Midbrain (tissue), 1 donor: ENCODE results near the gene PLK5.

ENCODE experiments used
- DNase-seq: peaks from one replicate; lab custom pipeline; 2025; lab: John Stamatoyannopoulos, UW

The PLK5 gene

GRCh38 chr19:1555487-1556389 lies 31.9 kb downstream of the PLK5 start:
- DNase-seq = no peak

- DNase-seq = no peak
These were observed 32.7 kb downstream of the PLK5 start for GRCh38 chr19:1556390-1557070.

DNA sequence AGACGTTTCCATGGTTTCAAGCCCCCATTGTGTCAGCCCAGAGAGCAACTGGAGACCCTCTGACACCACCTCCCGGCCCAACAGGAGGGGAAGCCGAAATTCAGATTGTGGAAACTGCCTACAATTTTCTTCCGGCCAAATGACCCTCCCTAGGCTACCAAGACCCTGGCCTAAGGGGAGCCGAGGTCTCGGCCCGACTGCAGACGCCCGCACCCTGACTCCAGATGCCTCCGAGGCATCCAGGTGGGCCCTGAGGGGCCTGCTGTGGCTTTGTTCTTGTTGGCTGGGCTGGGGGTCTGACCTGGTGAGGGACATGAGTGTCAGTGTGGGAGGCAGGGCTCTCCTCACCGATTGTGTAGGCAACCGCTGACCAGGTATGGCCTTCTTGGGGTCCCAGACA lies 34.7 kb downstream of the PLK5 start:
- no peak for DNase-seq

GRCh38 chr19:1560286-1560882 lies 36.5 kb downstream of the PLK5 start:
- DNase-seq = no peak

DNA sequence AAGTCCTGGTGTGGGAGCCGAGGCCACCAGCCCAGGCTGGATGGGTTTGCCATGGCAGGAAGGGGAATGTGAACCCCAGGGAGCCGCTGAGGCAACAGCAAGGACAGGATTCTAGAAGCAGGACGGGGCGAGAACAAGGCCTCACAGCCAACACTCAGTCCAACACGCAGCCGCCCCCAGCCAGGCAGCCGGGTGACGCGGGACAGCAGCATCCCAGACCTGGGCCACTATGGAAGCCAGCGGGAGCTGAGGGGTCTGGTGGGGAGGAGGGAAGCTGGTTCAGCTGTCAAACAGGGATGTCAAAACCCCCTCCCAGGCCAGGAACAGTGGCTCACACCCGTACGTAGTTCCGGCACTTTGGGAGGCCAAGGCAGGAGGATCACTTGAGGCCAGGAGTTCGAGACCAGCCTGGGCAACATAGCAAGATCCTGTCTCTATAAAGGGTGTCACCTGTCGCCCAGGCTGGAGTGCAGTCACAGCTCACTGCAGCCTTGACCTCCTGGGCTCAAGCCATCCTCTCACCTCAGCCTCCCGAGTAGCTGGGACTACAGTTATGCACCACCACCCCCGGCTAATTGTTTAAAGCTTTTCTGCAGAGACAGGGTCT lies 37.5 kb downstream of the PLK5 start:
- DNase-seq = no peak

GRCh38 chr19:1563251-1563650 lies 39.4 kb downstream of the PLK5 start:
- DNase-seq = no peak

DNA sequence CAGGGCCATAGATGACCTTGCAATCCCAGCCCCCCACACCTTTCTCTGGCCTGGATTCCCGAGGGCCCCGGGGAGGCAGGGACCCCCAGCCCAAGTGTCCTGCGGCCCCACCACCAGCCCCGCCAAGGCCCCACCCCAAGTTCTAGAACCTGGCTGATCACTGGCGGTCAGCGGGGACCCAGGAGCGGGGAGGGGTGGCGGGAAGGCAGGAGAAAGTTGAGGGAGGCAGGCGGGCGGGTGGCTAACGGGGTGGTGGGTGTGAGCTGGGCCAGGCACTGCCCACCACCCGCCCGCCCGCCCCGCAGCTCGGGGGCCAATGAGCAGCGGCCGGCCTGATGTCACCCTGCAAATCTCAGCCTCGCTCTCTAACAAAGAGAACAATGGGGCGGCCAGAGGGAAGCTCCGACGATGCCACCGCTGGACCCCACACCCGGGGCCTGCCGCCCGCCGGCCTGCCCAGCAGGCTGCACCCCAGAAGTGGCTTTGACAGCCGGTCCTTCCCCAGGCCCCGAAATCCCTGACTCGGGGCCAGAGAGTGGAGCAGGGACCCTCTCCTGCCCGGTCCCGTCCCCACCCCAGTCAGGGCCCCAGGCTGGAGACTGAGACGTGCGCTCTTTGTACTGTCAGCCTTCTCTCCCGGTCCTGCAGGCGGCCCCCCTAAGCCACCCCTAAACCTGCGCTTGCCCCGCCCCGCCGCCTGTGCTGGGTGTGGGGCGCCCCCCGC lies 42.7 kb downstream of the PLK5 start:
- DNase-seq = peak; percentile 86

DNA sequence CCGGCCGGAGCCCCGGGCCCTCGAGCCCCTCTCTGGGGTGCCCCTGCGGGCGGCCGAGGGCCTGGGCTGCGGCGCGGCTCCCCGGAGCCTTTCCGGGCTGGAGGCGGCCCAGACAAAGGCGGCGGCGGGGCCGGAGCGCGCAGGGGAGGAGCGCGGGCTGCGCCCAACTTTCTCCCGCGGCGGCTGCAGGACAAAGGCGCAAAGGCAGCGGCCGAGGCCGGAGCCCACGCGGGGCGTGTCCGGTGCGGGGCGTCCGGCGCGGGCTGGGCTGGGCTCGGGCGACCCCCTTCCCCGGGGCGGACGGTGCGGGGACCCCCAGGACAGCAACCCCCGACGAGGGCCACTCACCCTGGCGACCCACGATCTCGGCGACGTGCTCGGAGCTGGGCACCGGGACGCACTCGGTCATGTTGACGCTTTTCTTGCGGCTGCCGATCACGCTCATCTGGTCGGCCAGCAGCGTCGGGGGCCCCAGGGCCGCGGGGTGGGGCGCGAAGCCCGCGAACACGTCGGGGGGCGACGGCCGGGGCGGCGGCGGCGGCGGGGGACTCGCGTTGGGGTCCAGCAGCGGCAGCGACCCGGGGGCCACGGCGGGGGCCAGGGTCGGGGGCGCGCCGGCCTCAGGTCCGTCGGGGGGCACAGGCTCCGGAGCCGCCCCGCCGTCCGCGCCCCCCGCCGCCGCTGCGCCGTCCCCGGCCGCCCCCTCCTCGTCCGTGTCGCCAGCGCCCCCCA lies 43.4 kb downstream of the PLK5 start:
- DNase-seq = peak; percentile 31

- DNase-seq = no peak
These were observed 44.0 kb downstream of the PLK5 start for GRCh38 chr19:1567848-1568227.

DNA sequence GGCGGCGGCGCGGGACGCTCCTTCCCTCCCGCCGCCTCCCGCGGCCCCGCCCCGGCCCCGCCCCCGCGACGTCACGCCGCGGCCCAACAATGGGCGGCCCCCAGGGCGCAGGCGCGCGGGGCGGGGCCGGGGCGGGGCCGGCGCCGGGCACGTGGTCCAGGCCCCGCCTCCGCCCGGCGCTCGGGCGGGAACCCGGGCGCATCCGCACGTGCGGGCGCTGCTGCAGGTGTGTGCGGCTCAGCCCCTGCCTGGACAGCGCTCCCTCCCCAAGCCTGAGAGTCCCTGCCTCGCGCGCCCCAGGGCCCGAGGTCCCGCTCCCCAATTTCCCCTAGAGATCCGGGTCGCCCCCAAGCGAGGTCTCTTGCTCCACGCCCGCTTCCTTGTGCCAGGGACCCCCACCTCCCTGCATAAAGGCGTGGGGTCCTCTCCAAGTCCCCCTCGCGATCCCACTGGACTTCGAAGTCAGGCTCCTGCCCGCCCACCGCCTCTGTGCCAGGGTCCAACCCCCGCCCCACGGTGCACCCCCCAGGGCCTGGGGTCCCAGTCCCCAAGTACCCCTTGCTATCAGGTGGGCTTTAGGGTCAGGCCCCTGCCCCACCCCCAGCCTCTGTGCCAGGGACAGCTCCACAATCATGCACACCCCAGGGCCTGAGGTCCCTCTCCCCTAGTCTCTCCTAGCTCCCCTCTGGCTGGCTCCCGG lies 44.6 kb downstream of the PLK5 start, which contains the start of gene MEX3D:
TSS of gene MEX3D (minus strand) at position 6 of the 700 bp plus-strand sequence. CDS start 267 bp downstream, outside the sequence.
- DNase-seq = peak; percentile 65

- DNase-seq = no peak
These were observed 46.1 kb downstream of the PLK5 start for GRCh38 chr19:1569997-1570396.

- no peak for DNase-seq
These were observed 47.0 kb downstream of the PLK5 start for GRCh38 chr19:1570836-1571235.

DNA sequence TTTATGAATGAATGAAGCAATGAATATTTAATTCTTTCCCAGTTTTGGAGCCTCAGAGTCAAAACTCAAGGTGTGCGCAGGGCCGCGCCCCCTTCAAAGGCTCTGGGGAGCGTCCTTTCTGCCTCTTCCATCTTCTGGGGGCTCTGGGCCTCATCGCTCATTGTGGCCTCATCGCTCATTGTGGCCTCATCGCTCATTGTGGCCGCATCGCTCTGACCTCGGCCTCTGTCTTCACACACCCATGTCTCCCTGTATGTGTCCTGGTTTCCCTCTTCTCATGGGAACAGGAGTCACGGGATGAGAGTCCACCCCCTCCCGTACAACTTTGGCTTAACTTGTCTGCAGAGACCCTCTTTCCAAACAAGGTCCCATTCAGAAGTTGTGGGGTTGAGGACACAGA lies 47.5 kb downstream of the PLK5 start:
- DNase-seq = no peak

DNA sequence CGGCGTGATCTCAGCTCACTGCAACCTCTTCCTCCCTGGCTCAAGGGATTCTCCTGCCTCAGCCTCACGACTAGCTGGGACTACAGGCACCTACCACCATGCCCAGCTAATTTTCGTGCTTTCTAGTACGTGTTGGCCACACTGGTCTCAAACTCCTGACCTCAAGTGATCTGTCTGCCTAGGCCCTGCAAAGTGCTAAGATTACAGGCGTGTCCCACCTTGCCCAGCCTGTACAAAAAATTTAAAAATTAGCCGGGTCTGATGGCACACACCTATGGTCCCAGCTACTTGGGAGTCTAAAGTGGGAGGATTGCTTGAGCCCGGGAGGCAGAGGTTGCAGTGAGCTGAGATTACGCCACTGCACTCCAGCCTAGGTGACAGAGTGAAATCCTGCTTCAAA lies 48.9 kb downstream of the PLK5 start:
- no peak for DNase-seq

GRCh38 chr19:1574354-1575136 lies 50.7 kb downstream of the PLK5 start:
- DNase-seq = no peak

DNA sequence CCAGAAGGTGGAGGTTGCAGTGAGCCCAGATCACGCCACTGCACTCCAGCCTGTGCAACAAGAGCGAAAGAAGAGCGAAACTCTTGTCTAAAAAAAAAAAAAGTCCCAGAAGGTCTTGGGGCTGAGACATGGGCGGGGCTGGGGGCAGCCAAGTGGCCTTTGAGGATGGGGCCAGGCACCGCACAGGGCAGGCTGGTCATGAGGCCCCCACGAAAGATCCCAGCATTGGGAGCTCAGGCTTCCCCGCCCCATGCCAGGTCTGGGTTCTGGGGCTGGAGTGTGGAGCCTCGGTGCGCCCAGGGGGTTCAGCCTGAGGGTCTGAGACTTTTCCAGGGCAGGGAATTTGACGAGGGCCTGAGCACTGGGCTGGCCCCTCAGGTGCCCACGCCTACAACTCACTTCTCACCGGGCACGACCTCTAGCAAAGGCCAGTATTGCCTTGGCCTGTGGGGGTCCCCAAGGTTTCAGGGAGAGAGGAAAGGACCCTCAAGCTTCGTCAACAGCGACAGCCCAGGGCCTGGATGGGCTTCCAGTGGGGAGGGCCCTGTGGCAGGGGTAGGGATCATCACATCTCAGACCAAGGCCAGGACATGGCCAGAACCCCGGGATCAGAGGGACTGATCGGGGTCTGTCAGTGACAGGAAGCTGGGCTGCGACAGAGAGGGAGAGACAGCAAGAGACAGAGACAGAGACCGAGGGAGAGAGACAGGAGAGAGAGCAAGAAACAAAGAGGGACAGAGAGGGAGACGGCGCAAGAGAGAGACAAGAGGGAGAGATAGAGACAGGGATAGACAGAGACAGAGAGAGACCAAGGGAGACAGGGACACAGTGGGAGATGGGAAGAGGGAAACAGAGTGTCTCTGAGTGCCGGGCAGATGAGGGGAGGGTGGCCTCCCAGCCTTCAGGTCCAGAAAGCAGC lies 51.7 kb downstream of the PLK5 start:
- DNase-seq = no peak

DNA sequence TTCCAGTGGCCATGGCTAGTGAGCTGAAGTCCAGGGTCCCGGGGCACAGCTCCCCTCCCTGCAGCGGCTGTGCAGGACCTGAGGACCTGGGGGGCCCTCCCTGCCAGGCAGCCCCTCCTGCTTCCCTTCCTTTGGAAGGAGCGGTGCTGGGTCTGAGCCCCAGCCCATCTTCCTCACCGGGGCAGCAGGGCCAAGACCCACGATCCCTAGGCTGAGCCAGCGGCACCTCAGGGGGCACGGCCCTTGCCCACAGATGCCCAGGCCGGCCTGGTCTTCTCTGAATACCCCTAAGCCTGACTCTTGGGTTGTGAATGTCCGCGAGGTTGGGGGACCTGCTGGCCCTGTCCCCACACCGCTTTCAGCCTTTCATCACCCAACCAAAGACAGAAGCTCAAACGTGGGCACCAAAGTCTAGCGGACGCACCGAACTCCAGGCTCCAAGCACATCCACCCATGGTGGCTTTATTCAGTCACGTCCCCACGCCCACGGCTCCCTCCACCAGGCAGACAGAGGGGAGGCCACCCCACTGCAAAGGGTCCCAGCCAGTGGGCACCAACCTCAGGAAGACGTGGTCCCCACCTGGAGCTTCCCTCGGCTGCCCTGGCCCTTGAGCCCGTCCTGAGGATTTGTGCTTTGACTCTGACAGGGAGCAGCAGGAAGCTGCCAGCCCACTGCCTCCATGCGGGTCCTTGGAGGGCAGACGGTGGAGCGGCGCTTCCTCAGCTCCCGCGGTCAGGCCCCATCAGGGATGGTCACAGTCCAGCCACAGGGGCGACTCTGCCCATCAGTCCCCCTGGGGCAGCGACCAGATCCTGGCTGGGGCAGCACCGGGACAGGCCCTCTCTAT lies 52.6 kb downstream of the PLK5 start:
- DNase-seq = no peak
